Measurements from ENCODE around the gene KMO. TPM values are rescaled to one million over a fixed set of nuclear protein-coding genes. Genes with fewer than 3 reads are reported as not detected.

KMO gene
- total and polyA plus RNA-seq, 2 donors (not counting 3 experiments of a cell fraction or from before 2014, with no cell fraction given): not detected

DNA sequence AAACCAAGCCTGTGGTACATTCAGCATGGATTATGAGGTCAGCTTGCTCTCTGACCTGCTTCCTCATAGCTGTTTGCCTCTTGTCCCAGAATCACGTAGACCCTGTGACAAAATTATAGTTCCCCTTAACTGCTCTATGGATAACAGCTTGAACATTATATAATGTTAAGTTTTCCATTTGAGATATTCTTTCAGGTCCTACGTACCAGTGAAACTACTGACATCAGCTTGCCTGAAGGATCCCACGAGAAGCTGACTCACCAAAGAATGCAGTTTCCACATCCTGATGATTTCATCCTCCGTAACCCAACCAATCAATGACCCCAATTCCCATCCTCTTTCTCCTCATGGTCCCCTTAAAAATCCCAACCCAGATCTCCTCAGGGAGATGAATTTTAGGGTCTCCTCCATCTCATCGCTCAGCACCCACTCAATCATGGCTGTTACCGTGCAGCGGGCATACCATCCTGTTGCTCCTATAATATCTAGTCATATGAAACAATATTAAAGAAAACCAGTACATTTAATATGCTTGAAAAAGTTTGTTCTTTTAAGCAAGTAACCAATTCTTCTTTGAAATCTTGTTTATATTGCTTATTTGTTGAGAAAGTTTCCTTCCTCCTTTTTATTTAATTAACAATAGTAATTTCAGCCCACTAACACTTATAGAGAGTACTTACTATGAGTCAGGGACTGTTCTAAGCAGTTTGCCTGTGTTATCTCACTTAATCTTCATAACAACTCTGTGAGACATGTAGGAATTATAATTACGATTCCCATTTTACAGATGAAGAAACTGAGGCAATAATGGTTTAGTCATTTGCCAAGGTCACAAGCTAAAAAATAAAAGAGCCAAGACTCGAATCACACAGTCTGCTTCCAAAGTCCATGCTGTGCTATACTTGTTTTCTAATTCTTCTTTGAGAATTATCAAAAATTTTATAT is 80.6 kb downstream of the KMO start:
- Histone ChIP-seq H3K4me3 (replicated peaks in 1 of 3; ENCODE audit: insufficient read depth in 1 of 3, low read depth in 1 of 3, low read length in 3 of 3) (no peak overlapping the region), H3K4me1 (ENCODE audit: control insufficient read depth, extremely low read depth, insufficient read depth, low read length) (peaks cover 44% of the 10 kb centered on the region), H3K9me1 (replicated peaks; ENCODE audit: control insufficient read depth, extremely low read depth, insufficient read depth, low read length) (no peaks in the 10 kb centered on the region), H3K79me2 (ENCODE audit: control insufficient read depth, insufficient read depth, low read length) (no peaks in the 10 kb centered on the region), H3K36me3 (ENCODE audit: control insufficient read depth in 2 of 2, extremely low read depth in 1 of 2, insufficient read depth in 2 of 2, low read length in 2 of 2) (no peaks in the 10 kb centered on the region), H2AFZ (ENCODE audit: low read depth, low read length) (peak overlapping the region; percentile 54), H3K9me3 (replicated peaks; ENCODE audit: control insufficient read depth, insufficient read depth, low read length) (no peaks in the 10 kb centered on the region), H3K9ac (replicated peaks; ENCODE audit: extremely low read depth, insufficient read depth, low read length) (peak overlapping the region; percentile 57), H3K27me3 (ENCODE audit: control insufficient read depth in 2 of 2, insufficient read depth in 2 of 2, low read length in 2 of 2) (no peaks in the 10 kb centered on the region), H4K20me1 (replicated peaks; ENCODE audit: control insufficient read depth, extremely low read depth, insufficient read depth, low read length) (no peaks in the 10 kb centered on the region), H3K27ac (ENCODE audit: insufficient read depth, low read depth, low read length) (peak overlapping the region; percentile 88), H3K4me2 (ENCODE audit: insufficient read depth, low read length) (peak overlapping the region; percentile 40)
- ChIA-PET CTCF (interaction anchor here (0.6 to 5.8 kb wide), 6 partner anchors 8 to 221 kb away, joined by 4 to 106 read pairs (median 20); no protein-coding TSS in a partner anchor), POLR2A (no interaction called here)
- TF ChIP-seq JUN (IDR thresholded peaks at IDR 0.05; ENCODE audit: borderline replicate concordance, insufficient read depth, insufficient read length, low read depth): peak; percentile 80
- TF ChIP-seq EZH2 (IDR thresholded peaks at IDR 0.05; ENCODE audit: borderline replicate concordance, low read depth, low read length, severe bottlenecking): no peak
- TF ChIP-seq, protein P1, sequence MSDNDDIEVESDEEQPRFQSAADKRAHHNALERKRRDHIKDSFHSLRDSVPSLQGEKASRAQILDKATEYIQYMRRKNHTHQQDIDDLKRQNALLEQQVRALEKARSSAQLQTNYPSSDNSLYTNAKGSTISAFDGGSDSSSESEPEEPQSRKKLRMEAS (IDR thresholded peaks at IDR 0.05; ENCODE audit: insufficient read depth, insufficient read length): no peak
- TF ChIP-seq MYC (IDR thresholded peaks at IDR 0.05; ENCODE audit: low read depth, low read length): no peak
- no peak for TF ChIP-seq POLR2A (IDR thresholded peaks at IDR 0.05; ENCODE audit: low read depth, low read length)
- peak; percentile 32 for TF ChIP-seq GATA2 (IDR thresholded peaks at IDR 0.05; ENCODE audit: insufficient read depth, insufficient read length, low read depth, low read length)
- peak; percentile 83 for TF ChIP-seq FOS (IDR thresholded peaks at IDR 0.05; ENCODE audit: borderline replicate concordance, insufficient read depth, low read length)
- TF ChIP-seq POLR2AphosphoS5 (IDR thresholded peaks at IDR 0.05; ENCODE audit: insufficient read depth, low read depth, low read length): no peak
- dilution Hi-C loops (cut with MboI; ENCODE audit: extremely low pct_ligation_motif_present, low sequenced_read_pairs): no loop called here
- BruUV-seq (replicated peaks): TSS peak; percentile 90
- FAIRE-seq (peak; percentile 81), DNase-seq (ENCODE audit: low read depth, low spot score) (peak; percentile 73)
- intact Hi-C loops (cut with micrococcal nuclease): loop anchor here (1.0 kb wide), 1 partner anchor 27 kb away; the partner anchor contains the start of genes CHML and OPN3

Data from endothelial cell of umbilical vein (primary cell).